NCI-H2196 (cell line): Measurements from ENCODE around the gene SAP30BP.
A peak's percentile ranks its signal among the peaks of the same experiment; 100 is the strongest.
"Not testable (repeated sequence)": the region's sequence is repeated elsewhere in the genome, so short reads cannot be mapped to it uniquely, and the experiment has no call there.

Experiments used
- DNase-seq: peaks from one replicate; lab custom pipeline; 2025; ENCODE audit not compliant: unreplicated experiment; lab: John Stamatoyannopoulos, UW

The SAP30BP gene

DNA sequence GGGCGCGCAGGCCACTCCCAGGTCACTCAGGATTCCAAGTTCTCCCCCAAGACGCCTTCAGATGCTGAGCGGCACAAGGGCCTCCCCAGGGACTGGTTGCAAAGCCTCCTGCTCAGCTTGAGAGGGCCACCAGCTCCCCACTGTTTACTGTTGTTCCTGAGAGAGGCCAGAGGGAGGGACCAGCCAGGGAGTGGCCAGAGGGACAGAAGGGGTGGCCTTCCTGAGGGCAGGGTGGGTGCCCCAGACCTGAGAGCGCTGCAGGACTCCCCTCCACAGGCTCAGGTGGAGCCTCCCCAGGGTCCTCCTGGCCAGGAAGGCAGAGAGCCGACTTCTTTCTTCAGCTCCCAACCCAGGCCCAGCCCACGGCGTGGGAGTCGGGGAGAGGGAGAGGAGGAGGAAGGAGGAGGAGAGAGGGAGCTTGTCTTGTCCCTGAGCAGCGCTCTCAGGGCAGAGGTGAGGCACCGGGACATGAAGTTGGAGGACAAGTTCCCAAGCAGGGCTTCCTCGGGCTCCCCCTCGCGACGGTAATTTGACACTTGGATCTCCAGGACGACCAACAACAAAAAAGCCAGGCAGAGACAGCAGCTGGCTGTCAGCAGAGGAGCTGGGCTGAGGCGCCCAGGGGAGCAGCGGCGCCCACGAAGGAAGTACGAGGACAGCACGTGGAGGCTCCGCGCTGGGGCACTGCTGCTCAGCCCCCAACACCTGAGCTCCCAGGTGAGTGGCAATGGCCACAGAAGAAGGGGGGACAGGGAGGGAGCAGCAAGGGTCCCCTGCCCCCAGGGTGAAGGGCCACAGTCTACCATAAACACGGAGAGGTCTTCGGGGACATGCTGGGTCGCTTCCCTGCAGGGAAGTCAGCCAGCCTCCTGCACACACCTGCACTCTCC, 33.4 kb upstream of the SAP30BP start:
- peak; percentile 89 for DNase-seq

DNA sequence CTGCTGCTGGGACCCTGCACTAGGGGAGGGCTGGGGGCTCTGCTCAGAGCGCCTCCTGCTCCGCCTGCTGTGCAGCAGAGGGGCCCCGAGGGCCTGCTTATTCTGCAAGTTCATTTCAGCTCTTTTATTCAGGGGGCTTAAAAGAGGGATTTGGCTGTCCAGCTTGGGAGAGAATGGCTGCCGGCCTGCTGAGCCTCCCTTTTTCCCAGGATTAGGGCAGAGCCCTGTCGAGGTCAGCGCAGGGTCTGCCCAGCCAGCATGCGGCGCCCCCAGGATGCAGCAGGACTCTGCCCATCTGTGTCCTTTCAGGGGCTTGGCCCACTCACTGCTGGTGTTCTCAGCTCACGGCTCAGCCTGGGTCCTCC, 32.8 kb upstream of the SAP30BP start:
- no peak for DNase-seq

DNA sequence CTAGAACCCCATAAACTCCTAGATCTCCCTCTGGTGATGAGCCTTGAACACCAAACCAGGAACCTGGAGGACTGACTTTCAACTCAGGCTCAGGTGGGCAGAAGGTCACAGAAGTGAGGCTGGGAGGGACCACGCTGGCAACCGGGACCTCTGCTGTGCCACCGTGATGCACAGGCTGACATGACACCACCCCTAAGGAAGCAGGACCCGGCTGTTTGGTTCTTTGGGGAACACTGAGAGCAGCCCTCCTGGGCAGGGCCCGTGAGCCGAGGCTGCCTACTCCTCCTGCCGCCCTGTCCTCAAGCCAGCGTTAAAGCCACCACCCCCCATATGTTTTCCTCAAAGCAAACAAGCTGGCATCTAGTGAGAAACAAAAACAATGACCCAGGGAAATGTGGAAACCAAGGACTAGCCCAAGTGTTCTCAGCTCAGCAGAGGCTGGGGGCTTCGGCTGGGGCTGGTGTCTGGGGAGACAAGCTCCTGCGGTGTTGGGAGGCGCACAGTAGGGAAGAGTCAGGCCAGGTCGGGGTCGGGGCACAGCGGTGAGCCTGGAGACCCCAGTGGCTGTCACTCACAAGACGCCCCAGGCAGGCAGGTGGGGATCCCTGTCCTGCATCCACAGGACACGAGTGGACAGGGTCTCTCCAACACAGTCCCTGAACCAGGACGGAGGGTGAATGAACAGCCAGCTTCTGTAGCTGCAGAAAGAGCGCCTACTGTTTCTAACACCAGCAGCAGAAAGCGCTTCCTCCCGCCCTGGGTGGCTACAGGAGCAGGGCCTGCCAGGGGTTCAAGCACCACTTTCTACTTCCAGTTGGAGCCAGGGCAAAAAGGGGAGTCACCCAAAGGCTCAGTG, 32.2 kb upstream of the SAP30BP start:
- no peak for DNase-seq

DNA sequence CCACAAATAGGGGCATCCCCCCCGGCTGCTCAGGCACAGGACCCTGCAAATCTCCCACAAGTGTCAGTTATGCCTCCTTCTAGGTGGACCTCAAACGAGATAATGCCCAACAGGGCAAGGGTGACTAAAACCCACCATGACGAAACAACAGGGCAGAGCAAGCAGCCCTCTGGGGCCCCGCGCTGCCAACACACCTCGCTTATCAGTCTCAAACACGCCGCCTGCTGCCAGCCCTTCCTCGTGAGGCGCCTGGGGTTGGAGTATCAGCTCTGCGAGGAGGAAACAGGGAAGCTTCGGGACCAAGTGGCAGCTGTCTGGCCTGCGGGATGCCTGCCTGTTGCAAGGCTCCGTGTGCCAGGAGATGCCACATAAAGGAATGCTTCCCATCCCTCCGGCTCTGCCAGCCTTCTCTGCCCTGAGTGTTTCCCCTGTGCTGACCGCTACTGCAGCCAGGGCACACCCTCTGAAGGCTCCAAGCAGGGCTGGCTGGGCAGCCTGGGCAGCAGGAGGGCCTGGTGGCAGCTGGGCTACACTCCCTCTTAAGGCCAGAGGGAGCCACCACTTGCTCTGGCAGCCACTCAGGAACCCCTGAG, 31.4 kb upstream of the SAP30BP start:
- DNase-seq, result no peak

DNA sequence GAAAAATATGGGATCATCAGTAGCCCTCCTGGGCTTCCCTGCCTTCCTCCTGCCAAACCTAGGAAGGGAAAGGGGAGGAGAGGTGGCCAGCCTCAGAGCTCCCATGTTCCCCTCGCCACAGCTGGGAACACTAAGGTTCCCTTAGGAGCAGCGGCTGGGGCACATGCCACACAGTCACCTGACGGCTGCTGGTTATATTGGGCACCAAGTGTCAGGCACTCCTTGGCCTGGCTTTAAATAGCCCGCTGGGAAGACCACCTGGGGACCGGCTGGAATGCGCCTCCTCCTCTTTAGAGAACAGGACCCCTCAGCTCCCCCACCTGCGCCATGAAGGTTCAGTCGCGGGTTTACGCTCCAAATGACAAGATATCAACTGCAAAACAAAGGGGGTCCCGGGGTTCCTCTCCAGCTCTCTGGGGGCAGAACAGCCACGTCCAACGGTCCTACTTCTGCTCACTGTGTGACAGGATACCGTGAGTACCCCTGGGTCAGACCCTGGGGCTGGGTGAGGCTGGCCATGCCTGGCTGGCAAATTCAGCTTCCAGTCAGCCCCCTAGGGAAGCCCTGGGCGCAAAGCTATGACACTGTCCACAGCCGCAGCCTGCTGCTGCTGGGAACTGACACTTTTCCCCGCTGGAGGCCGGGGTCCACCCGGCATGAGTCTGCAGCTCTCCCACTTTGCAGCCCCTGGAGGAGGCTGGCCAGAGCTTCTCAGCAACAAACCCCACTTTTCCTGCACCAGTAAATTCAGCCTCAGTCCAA, 30.6 kb upstream of the SAP30BP start:
- DNase-seq, result no peak

DNA sequence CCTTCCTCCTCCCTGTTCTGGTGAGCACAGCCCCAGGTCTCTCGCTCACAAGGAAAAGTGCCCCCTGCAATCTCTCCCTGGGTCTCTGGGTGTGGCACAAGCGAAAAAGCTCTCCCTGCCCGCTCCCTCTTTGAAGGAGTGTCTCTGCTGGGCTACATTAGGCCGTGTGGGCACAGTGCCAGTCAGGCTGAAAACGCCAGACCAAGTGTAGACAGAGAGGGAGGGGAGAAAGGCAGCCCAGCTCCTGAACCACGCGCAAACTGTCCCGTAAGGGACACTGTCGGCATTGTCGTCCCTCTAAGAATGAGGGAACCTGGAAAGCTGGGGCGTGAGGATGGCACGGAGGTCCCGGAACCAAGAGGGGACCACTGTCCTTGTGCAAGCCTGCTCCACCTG, 30.0 kb upstream of the SAP30BP start:
- no peak for DNase-seq

DNA sequence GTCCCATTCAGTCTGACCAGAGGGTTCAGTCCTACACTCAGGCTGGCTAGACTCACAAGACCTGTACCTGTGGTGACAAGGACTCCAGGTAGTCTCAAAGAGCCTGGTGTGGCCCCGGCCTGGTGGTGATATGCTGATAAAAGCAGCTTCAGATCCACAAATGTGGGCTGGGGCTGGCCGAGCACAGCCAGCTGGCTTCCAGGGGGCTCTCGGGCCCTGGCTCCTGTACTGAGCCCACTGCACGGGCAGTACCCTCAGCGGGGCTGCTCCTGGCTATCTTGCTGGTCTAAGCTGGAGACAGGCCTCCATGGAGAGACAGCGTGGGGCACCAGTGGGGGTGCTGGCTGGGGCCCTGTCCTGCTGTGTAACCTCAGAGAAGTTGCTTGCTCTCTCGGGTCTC, 29.6 kb upstream of the SAP30BP start:
- DNase-seq, result no peak

DNA sequence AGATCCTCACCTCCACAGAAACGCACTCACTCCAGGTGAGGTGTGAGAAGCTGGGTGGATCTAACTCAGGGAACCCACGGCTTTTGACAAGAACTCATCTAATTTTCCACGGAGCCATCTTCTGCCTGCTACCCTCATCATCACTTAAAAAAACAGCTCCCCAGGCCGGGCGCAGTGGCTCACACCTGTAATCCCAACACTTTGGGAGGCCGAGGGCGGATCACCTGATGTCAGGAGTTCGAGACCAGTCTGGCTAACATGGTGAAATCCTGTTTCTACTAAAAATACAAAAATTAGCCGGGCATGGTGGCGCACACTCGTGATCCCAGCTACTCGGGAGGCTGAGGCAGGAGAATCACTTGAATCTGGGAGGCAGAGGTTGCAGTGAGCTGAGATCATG, 29.1 kb upstream of the SAP30BP start:
- DNase-seq, result not testable (repeated sequence)

DNA sequence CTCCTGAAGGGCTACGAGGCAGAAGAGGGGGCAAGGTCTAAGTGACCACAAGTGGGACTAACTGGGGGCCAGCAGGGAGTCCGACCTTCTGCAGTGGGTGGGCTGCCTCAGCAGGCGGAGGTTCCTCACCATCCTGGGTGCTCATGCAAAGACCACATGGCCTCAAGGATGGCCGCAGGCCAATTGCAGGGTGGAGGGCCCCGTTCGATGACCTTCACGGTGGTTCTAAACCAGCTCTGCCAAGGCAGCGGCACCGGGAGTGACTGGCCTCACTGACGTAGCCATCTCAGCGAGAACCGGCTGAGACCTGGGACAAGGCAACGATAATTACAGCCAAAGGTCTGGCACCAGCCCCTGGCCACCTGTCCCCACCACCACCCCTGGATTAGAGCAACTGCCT, 28.2 kb upstream of the SAP30BP start:
- DNase-seq, result no peak

DNA sequence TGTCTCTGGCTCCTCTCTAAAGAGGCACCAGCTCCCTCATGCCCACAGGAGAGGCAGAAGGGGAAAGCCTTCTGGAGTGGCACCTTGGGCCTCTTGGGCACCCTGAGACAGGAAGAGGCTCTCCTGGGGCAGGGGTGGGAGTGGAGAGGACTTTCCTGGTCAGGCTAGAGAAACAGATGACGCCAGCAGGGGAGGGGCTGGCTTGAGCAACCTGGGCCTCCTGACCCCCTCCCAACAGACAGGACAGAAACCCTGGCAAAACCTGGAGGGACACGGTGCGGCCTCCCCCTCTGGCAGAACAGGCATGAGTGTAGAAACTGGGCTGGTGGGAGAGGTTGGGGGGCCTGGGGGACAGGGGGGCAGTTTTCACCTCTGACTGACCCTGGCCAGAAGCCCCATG, 27.8 kb upstream of the SAP30BP start:
- no peak for DNase-seq

DNA sequence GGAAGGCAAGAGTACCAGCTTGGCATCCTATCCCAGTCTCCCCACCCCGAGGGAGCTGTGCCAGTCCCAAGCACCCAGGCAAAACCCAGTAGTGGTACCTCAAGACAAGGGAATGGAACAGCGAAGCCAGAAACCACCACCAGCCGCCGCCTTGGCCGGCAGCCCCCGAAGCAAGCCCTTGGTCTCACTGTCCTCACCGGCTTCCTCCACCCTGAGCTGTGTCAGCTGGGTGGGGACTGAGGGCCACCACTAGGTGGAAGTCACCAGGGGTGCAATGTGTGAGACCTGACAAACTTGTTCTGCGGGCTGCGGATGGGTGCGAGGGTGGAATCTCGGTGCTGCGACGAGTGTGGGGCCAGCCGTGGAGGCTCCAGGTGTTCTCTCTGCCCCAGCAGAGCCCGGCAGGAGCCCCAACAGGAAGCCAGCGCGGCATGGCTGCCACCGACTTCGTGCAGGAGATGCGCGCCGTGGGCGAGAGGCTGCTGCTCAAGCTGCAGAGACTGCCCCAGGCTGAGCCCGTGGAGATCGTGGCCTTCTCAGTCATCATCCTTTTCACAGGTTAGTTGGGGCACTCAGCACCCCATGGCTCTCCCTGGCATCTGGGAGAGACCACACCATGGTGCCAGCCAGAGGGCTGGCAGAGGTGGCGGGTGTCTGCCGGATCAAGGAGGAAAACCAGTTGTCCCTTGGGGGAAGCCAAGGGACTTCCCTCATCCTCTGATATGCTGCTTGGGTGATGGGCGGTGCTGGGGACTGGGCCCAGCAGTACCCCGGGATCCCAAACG, 27.2 kb upstream of the SAP30BP start:
- no peak for DNase-seq

DNA sequence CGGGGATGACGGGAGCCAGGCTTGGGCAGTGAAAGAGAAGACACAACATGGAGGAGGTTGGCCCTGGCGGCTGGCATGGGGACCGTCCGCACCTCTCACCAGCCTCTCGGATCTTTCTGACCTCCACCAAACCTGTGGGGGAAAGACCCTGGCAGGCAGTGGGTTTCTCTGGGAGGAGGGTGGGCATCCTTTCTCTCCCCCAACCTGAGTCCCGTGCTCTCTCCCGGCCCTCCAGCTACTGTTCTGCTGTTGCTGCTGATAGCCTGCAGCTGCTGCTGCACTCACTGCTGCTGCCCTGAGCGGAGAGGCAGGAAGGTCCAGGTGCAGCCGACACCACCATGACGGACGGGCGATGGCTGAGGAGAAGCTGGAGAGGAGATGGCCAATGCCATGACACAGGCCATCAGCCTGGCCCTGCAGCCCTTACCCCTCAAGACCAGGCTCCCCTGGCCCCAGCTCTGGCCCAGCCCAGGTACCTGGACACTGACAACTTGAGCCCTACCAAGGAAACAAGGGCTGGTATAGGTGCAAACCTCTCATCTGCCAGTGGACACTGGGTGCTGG, 26.5 kb upstream of the SAP30BP start:
- no peak for DNase-seq

DNA sequence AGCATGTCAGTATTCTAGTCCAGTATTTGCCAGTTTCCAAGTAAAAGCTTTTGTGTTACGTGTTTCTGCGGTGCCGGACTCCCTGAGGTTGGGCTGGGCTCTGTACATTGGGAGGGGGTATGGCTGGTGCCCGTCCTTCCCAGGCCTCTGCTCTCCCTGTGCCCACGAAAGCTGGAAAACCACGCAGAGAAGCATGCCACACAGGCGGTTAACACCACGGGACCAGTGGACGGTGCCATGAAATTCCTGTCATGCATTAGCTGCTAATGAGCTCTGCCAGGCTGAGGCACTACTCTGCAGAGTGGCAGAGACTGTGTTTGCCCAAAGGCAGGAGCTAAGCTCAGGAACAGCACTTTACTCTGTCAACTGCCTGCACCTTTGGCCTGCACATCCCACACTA, 25.8 kb upstream of the SAP30BP start:
- DNase-seq, result no peak

DNA sequence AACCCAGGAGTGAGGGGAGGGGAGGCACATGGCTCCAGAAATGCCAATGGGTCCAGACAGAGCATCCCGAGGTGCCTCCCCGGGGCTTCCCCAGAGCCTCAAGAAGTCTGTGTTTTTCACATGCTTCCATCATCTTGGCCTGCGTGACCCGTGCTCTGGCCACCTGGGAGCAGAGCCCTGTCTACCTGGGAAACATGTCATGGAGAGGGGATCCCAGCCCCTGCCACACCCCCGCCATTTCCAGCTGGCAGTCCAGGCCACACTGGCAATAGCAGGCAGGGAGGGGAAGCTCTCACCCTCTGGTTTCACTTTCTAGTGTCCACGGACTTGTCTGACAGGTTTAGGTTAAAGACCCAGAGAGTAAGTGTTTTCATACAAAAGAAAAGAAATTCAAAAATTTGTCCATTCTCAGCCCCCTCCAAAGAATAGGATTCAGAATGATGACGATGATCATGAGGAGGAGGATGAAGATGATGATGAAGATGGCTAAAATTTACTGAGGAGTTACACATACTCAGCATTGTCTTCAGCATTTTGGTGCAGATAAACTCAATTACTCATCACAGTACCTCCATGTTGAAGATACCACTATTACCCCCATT, 24.9 kb upstream of the SAP30BP start:
- DNase-seq, result peak; percentile 28

DNA sequence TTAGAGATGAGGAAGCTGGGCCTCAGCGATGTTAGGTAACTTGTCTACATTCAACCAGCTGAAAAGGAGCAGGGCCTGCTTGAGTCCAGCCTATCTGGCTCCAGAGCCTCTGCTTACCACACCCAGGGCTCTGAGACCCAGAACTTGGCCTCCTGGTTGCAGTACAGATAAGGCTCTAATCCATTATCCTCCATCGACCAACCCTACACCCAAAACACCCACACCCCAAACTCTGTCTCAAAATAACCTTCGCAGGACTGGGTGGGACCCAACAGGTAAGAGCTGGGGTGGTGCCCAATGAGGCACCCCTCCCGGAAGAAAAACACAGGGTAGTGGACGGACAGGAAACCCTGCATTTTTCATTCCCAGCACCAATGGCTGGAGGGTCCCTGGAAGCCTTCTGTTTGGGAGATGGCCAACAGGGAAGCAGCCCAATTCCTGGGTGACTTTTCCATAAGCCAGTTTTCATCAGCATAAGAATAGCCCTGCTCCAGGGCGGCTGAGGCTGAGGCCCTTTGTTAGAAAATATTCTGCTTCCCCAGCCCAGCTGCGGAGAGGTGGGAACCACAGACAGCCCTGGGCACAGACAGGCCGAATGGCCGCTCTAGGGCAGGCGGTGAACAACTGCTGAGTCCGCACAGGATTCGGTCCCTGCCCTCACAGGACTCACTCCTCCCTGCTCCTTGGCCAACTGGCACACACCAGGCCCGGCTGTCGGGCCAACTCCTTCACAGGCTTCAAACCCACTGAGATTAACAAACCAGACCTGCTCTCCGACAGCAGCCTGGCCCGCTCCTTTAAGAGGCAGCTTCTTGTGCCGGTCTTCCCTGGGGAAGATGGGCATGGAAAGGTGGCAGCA, 24.1 kb upstream of the SAP30BP start:
- no peak for DNase-seq

DNA sequence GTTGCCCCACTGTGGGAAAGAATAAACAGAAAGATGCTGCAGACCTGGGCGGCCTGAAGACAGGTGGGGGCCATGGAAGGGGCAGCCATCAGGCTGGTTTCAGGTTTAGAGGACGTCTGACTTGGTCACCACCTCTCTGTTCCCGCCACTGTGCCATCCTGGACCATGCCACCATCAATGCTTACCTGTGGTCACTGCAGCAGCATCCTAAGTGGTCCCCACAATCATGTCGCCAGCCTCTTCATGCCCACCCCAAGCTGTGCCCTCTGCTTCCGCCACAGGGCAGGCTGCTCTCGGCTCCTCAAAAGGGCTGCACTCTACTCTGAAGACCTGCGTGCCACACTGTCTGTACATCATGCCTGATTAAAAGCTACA, 23.5 kb upstream of the SAP30BP start:
- DNase-seq, result no peak

DNA sequence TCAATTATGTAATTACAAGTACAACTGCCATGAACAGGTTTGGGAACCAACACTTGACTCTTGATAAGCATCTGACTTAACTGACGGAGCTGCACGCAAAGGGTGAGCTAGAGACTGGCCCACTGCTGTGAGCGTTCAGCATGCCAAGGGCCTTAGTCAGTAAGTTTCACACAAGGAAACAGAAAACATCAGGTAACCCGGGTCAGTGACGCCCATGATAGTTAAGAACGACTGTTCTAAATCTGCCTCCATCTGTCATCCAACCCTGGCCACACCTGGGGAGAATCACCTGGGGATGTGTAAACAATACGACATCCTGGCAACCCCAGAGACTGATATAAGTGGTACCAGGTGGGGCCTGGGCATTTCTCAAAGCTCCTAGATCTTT, 21.6 kb upstream of the SAP30BP start:
- peak; percentile 45 for DNase-seq

DNA sequence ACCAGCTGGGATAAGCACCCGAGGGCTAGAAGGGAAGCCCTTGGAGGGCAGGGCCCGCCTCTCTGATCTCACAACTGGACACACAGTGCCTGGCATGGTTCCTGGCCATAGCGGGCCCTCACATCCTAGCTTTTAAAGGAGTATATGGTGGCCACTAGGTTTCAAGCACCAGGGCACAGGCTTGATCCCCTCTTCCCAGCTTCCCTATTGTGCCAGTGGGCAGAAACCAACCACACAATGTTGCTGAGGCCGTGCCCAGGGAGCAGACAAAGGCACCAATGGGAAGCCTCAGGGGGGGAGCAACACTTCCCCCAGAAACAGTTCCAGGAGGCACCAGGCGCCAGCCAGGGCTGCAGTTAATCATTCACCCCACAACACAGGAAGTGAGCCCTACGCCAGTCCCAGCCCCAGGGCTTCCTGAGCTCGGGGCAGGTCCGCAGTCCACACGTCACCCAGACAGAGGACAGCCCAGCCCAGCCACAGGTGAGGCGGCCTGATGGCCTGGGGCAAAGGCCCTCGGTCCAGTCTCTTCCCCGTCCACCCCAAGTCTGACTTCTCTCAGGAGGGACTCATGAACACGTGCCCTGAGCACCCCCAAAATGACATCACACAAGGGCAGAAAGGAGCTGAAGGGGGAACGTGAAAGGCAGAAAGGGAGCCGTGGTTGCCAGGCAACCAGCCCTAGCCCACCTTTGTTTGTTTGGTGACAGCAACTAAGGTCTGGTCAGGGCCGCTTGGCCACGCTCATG, 21.1 kb upstream of the SAP30BP start:
- no peak for DNase-seq
